Hepatocyte (in vitro differentiated cells): ENCODE results near the gene SLC9A1. TPM values are rescaled to one million over a fixed set of nuclear protein-coding genes. Genes with fewer than 3 reads are reported as not detected.

Experiments used
- DNase-seq: peaks from one replicate; pipeline ENCODE4 v3.0.0-alpha.2; 2016; ENCODE audit warnings: low spot score
- H2AFZ ChIP-seq: fragments of 200-600 bp; sonication (generic); 2 replicates; pipeline ENCODE4 v1.6.0; 2016; ENCODE audit warnings: antibody characterized with exemption, mild to moderate bottlenecking
- H3K27ac ChIP-seq: fragments of 200-600 bp; sonication (generic); 2 replicates; pipeline ENCODE4 v1.5.1; 2016; ENCODE audit warnings: mild to moderate bottlenecking
- H3K27me3 ChIP-seq: fragments of 200-600 bp; sonication (generic); 2 replicates; pipeline ENCODE4 v1.6.1; 2016
- H3K36me3 ChIP-seq: fragments of 200-600 bp; sonication (generic); replicated peaks from 2 replicates; pipeline ENCODE4 v1.5.1; 2016; ENCODE audit warnings: low read depth; ENCODE audit not compliant: insufficient read depth
- H3K4me1 ChIP-seq: fragments of 200-600 bp; sonication (generic); 2 replicates; pipeline ENCODE4 v1.5.1; 2016; ENCODE audit warnings: mild to moderate bottlenecking, moderate library complexity; ENCODE audit not compliant: insufficient read depth
- H3K4me2 ChIP-seq: fragments of 200-600 bp; sonication (generic); 2 replicates; pipeline ENCODE4 v1.6.0; 2016
- H3K4me3 ChIP-seq: fragments of 200-600 bp; sonication (generic); 2 replicates; pipeline ENCODE4 v1.5.1; 2016; ENCODE audit warnings: mild to moderate bottlenecking
- H3K79me2 ChIP-seq: fragments of 200-600 bp; sonication (generic); 2 replicates; pipeline ENCODE4 v1.6.0; 2017; ENCODE audit warnings: mild to moderate bottlenecking
- H3K9me2 ChIP-seq: fragments of 200-600 bp; sonication (generic); replicated peaks from 2 replicates; pipeline ENCODE4 v1.6.0; 2017; ENCODE audit warnings: mild to moderate bottlenecking; ENCODE audit not compliant: insufficient read depth
- H3K9me3 ChIP-seq: fragments of 200-600 bp; sonication (generic); 2 replicates; pipeline ENCODE4 v1.5.1; 2016; ENCODE audit warnings: low read depth, mild to moderate bottlenecking
- H4K20me1 ChIP-seq: fragments of 200-600 bp; sonication (generic); 2 replicates; pipeline ENCODE4 v1.6.0; 2016; ENCODE audit warnings: mild to moderate bottlenecking; ENCODE audit not compliant: insufficient read depth, poor library complexity, severe bottlenecking
- CTCF ChIP-seq: fragments of 200-600 bp; sonication (generic); IDR thresholded peaks from 2 replicates; pipeline ENCODE4 v1.5.1; 2016; ENCODE audit warnings: antibody characterized with exemption, mild to moderate bottlenecking; ENCODE audit not compliant: poor library complexity
- EZH2 ChIP-seq: fragments of 200-600 bp; sonication (generic); IDR thresholded peaks from 2 replicates; pipeline ENCODE4 v1.6.1; 2016; ENCODE audit warnings: antibody characterized with exemption, mild to moderate bottlenecking, borderline replicate concordance
- EZH2phosphoT487 ChIP-seq: fragments of 200-600 bp; sonication (generic); IDR thresholded peaks from one replicate; pipeline ENCODE4 v1.6.1; 2018; ENCODE audit warnings: antibody characterized with exemption, mild to moderate bottlenecking, low read depth, moderate library complexity; ENCODE audit not compliant: unreplicated experiment, severe bottlenecking
- whole genome bisulfite sequencing: methylation state at CpG from one replicate; pipeline ENCODE4 v1.1.6; 2016; ENCODE audit warnings: low lambda C conversion rate; ENCODE audit errors: missing lambda C conversion rate; 5-methylcytosine and 5-hydroxymethylcytosine counted together
- polyA plus RNA-seq: library from polyadenylated mRNA; unstranded; fragments of >200 nt; fragmentation: Nextera tagmentation; extraction: Ambion mirVana; gene quantifications from 2 replicates; pipeline ENCODE4 v1.2.1, GENCODE V29; 2016
- total RNA-seq: library from RNA; depleted of rRNA; stranded (reverse); fragments of >200 nt; gene quantifications from 2 replicates; pipeline ENCODE4 v1.2.3, GENCODE V29; 2014

Gene SLC9A1
- total and polyA plus RNA-seq, 2 experiments from 2014 or later = 13.3 to 31.3 TPM

- Histone ChIP-seq H3K4me2 (no peak overlapping the region), H4K20me1 (peaks cover 5% of the 10 kb centered on the region), H3K27me3 (no peaks in the 10 kb centered on the region), H3K9me2 (no peaks in the 10 kb centered on the region), H3K4me3 (no peak overlapping the region), H2AFZ (no peak overlapping the region), H3K4me1 (peaks cover 25% of the 10 kb centered on the region), H3K9me3 (no peaks in the 10 kb centered on the region), H3K27ac (no peak overlapping the region), H3K79me2 (peaks cover 49% of the 10 kb centered on the region), H3K36me3 (no peaks in the 10 kb centered on the region)
- no peak for DNase-seq
- TF ChIP-seq EZH2 = no peak
- no peak for TF ChIP-seq EZH2phosphoT487
- no peak for TF ChIP-seq CTCF
- 88% methylated on average over 5 of the region's 5 CpGs for WGBS
These were observed 19.2 kb downstream of the SLC9A1 start for GRCh38 chr1:27135541-27136235.

DNA sequence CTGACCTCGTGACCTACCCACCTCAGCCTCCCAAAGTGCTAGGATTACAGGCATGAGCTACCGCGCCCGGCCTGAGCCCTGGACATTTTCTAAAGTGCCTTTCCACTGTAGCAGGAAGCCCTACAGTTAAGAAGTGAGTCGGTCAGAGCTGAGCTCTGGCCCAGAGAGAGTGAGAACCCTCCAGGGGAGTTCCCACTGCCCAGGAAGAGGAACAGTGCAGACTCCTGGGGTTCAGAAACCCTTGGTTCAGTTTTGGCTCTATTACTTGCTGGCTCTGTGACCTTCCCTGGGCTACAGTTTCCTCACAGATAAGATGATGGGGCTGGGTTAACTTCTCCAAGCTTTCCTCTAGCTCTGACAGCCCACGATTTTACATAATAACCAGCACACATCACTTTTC is 20.9 kb downstream of the SLC9A1 start:
- H3K27ac ChIP-seq = no peak overlapping the region
- peaks cover 34% of the 10 kb centered on the region for H3K79me2 ChIP-seq

GRCh38 chr1:27133158-27133557 is 21.8 kb downstream of the SLC9A1 start:
- H3K27ac ChIP-seq = no peak overlapping the region
- WGBS = 91% methylated on average over 5 of the region's 5 CpGs
- TF ChIP-seq CTCF (no peak), EZH2 (no peak), EZH2phosphoT487 (no peak)
- no peaks in the 10 kb centered on the region for H4K20me1 ChIP-seq
- no peak overlapping the region for H3K4me3 ChIP-seq
- DNase-seq = no peak
- H3K79me2 ChIP-seq = peaks cover 26% of the 10 kb centered on the region
- H3K4me2 ChIP-seq = no peak overlapping the region
- no peak overlapping the region for H2AFZ ChIP-seq
- H3K27me3 ChIP-seq = no peaks in the 10 kb centered on the region
- H3K9me2 ChIP-seq = no peaks in the 10 kb centered on the region
- no peaks in the 10 kb centered on the region for H3K36me3 ChIP-seq
- no peaks in the 10 kb centered on the region for H3K9me3 ChIP-seq
- H3K4me1 ChIP-seq = peaks cover 15% of the 10 kb centered on the region

More for the DNA sequence above, 20.9 kb downstream of the SLC9A1 start:
- no peak for DNase-seq
- WGBS = 91% methylated on average over 6 of the region's 6 CpGs
- Histone ChIP-seq H3K9me2 (no peaks in the 10 kb centered on the region), H3K27me3 (no peaks in the 10 kb centered on the region), H3K9me3 (no peaks in the 10 kb centered on the region), H2AFZ (no peak overlapping the region), H3K4me2 (no peak overlapping the region), H3K4me1 (peaks cover 23% of the 10 kb centered on the region), H4K20me1 (no peaks in the 10 kb centered on the region), H3K4me3 (no peak overlapping the region), H3K36me3 (no peaks in the 10 kb centered on the region)
- no peak for TF ChIP-seq EZH2
- TF ChIP-seq EZH2phosphoT487 = no peak
- no peak for TF ChIP-seq CTCF
